Measurements from ENCODE around the gene CCDC149. TPM values are rescaled to one million over a fixed set of nuclear protein-coding genes. Genes with fewer than 3 reads are reported as not detected.

CCDC149 gene
- total RNA-seq, 1 experiment from 2014 or later, result 12.7 TPM

- Mint-ChIP-seq H3K27me3 (ENCODE audit: insufficient read depth, unreplicated experiment) (no peaks in the 10 kb centered on the region), H3K27ac (ENCODE audit: low read depth, unreplicated experiment) (no peak overlapping the region), H3K36me3 (ENCODE audit: insufficient read depth, unreplicated experiment) (peaks cover 6% of the 10 kb centered on the region), H3K9me3 (ENCODE audit: unreplicated experiment) (peaks cover 8% of the 10 kb centered on the region), H3K4me1 (ENCODE audit: insufficient read depth, unreplicated experiment) (no peaks in the 10 kb centered on the region), H3K4me3 (ENCODE audit: unreplicated experiment) (no peak overlapping the region)
- intact Hi-C loops (cut with micrococcal nuclease), result no loop called here
- BruUV-seq (replicated peaks), result no TSS peak
- ChIA-PET POLR2A (interaction anchor here (0.6 kb wide), 1 partner anchor 8 kb away, joined by 3 read pairs; no protein-coding TSS in a partner anchor), CTCF (interaction anchor here (0.6 to 1.1 kb wide), 3 partner anchors 9 to 249 kb away, joined by 3 read pairs; no protein-coding TSS in a partner anchor)
- DNase-seq (ENCODE audit: unreplicated experiment), result no peak
- no peak for TF ChIP-seq CTCF (IDR thresholded peaks at IDR 0.05; ENCODE audit: unreplicated experiment)
Measured at GRCh38 chr4:24808955-24809354, 103.9 kb downstream of the CCDC149 start.

- peaks cover 6% of the 10 kb centered on the region for H3K36me3 Mint-ChIP-seq (ENCODE audit: insufficient read depth, unreplicated experiment)
- ChIA-PET POLR2A (interaction anchor here (0.7 kb wide), 1 partner anchor 15 kb away, joined by 3 read pairs; no protein-coding TSS in a partner anchor), CTCF (interaction anchor here (0.6 to 1.1 kb wide), 2 partner anchors 12 to 248 kb away, joined by 3 read pairs; no protein-coding TSS in a partner anchor)
- no TSS peak for BruUV-seq (replicated peaks)
- peaks cover 8% of the 10 kb centered on the region for H3K9me3 Mint-ChIP-seq (ENCODE audit: unreplicated experiment)
- H3K4me1 Mint-ChIP-seq (ENCODE audit: insufficient read depth, unreplicated experiment), result no peaks in the 10 kb centered on the region
- no peak for TF ChIP-seq CTCF (IDR thresholded peaks at IDR 0.05; ENCODE audit: unreplicated experiment)
- DNase-seq (ENCODE audit: unreplicated experiment), result no peak
- intact Hi-C loops (cut with micrococcal nuclease), result no loop called here
- H3K4me3 Mint-ChIP-seq (ENCODE audit: unreplicated experiment), result no peak overlapping the region
- H3K27ac Mint-ChIP-seq (ENCODE audit: low read depth, unreplicated experiment), result no peak overlapping the region
- no peaks in the 10 kb centered on the region for H3K27me3 Mint-ChIP-seq (ENCODE audit: insufficient read depth, unreplicated experiment)
Measured at GRCh38 chr4:24808261-24808660, 104.6 kb downstream of the CCDC149 start.

- CTCF ChIA-PET, result interaction anchor here (0.6 to 1.1 kb wide), 4 partner anchors 173 to 337 kb away, joined by 3 to 5 read pairs (median 3); no protein-coding TSS in a partner anchor
- no peak for DNase-seq (ENCODE audit: unreplicated experiment)
Measured at GRCh38 chr4:24807611-24808010, 105.2 kb downstream of the CCDC149 start.

More at GRCh38 chr4:24807611-24808010, 105.2 kb downstream of the CCDC149 start:
- no TSS peak for BruUV-seq (replicated peaks)
- Mint-ChIP-seq H3K9me3 (ENCODE audit: unreplicated experiment) (peaks cover 8% of the 10 kb centered on the region), H3K27me3 (ENCODE audit: insufficient read depth, unreplicated experiment) (no peaks in the 10 kb centered on the region), H3K36me3 (ENCODE audit: insufficient read depth, unreplicated experiment) (peaks cover 6% of the 10 kb centered on the region), H3K4me3 (ENCODE audit: unreplicated experiment) (no peak overlapping the region), H3K27ac (ENCODE audit: low read depth, unreplicated experiment) (no peak overlapping the region), H3K4me1 (ENCODE audit: insufficient read depth, unreplicated experiment) (no peaks in the 10 kb centered on the region)
- intact Hi-C loops (cut with micrococcal nuclease), result no loop called here
- no peak for TF ChIP-seq CTCF (IDR thresholded peaks at IDR 0.05; ENCODE audit: unreplicated experiment)
- POLR2A ChIA-PET, result interaction anchor here (0.7 kb wide), 1 partner anchor 15 kb away, joined by 3 read pairs; no protein-coding TSS in a partner anchor

Measured in MCF 10A (cell line).